GM12872 (cell line): ENCODE results near the gene RBM17.

Source experiments
- CTCF ChIP-seq: IDR thresholded peaks from 3 replicates; pipeline ENCODE4 v1.5.1; 2011; ENCODE audit warnings: low read depth, mild to moderate bottlenecking, low read length, moderate library complexity; ENCODE audit not compliant: insufficient read depth

Gene RBM17

DNA sequence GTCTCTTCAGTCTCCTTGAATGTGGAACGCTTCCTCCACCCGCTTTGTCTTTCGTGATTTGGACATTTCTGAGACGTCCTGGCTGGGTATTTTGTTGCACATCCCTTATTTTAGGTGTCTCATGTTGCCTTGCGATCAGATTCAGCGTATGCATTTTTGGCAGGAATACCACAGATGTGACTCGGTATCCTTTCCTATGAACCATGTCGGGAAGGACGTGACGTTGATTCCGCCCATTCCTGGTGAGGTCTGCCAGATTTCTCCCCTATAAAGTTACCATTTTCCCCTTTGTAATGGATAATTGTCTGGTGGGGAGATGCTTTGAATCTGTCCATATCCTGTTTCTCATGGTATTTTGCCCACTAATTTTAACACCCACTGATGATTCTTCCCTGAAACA is 49.6 kb downstream of the RBM17 start:
- TF ChIP-seq CTCF: no peak

DNA sequence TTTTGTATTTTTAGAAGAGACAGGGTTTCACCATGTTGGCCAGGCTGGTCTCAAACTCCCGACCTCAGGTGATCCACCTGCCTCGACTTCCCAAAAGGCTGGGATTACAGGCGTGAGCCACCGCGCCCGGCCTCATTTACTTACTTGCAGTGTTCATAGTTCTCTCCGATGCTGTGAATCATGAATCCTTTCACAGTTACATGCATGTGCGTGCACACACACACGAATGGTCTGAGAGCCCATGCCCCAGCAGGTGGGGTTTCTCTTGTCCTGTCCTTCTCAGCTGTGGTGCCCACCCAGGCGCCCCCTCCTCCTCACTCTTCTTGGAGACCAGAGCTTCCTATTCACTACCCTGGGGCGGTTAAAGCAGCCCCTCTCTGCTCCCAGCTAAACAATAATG is 50.6 kb downstream of the RBM17 start:
- TF ChIP-seq CTCF: no peak

GRCh38 chr10:6140141-6140841 is 51.5 kb downstream of the RBM17 start:
- no peak for TF ChIP-seq CTCF

- no peak for TF ChIP-seq CTCF
These were observed 52.1 kb downstream of the RBM17 start for GRCh38 chr10:6140965-6141295.

- TF ChIP-seq CTCF: no peak
These were observed 52.7 kb downstream of the RBM17 start for GRCh38 chr10:6141296-6142151.

DNA sequence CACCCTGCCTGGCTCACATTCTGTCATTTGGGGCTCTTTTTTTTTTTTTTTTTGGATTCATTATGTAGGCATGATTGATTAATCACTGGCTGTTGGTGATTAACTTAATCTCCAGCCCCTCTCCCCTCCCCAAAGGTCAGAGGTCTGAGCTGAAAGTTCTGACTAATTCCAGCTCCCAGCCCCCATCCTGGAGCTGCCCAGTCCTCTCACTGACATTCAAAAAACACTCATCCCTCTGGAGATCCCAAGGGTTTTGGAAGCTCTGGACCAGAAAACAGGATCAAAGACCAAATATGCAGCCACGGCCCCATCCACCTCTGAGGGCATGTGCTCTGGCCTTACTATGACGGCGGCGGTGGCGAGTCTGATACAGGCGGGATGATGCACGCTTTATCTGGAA is 53.8 kb downstream of the RBM17 start:
- TF ChIP-seq CTCF: no peak

DNA sequence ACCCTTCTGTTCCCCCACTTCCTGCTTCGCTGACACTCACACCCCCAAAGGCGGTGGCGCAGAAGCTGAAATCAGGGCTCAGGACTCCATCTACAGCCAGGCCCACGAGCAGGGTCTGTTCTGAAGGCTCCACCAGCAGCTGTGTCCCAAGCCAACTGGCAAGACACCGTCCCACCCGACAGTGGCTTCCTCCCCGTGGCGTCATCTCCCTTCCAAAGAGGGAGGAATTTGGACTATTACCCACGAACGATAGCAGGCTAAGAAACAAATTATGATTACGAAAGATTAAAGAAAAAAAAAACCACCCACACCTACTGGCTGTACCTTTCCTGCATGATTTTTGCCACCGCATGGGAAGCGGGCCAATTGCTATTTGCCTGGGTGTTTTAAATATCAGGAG is 54.3 kb downstream of the RBM17 start:
- no peak for TF ChIP-seq CTCF
